ENCODE measurements around the gene RNU7-1. TPM values are rescaled to one million over a fixed set of nuclear protein-coding genes. Genes with fewer than 3 reads are reported as not detected.

The RNU7-1 gene
- total RNA-seq, 4 donors from 2014 or later, result not detected

- no peak for TF ChIP-seq CTCF (IDR thresholded peaks at IDR 0.05; ENCODE audit: low read depth)
Measured at GRCh38 chr12:6961695-6962284, 18.2 kb downstream of the RNU7-1 start.

- no peak for TF ChIP-seq CTCF (IDR thresholded peaks at IDR 0.05; ENCODE audit: low read depth)
Measured at GRCh38 chr12:6962285-6963015, 18.8 kb downstream of the RNU7-1 start.

- TF ChIP-seq CTCF (IDR thresholded peaks at IDR 0.05; ENCODE audit: low read depth), result no peak
Measured at GRCh38 chr12:6963016-6963731, 19.6 kb downstream of the RNU7-1 start.

- no peak for TF ChIP-seq CTCF (IDR thresholded peaks at IDR 0.05; ENCODE audit: low read depth)
Measured at GRCh38 chr12:6963791-6964413, 20.3 kb downstream of the RNU7-1 start.

- TF ChIP-seq CTCF (IDR thresholded peaks at IDR 0.05; ENCODE audit: low read depth), result no peak
Measured at GRCh38 chr12:6964605-6965025, 21.0 kb downstream of the RNU7-1 start.

GRCh38 chr12:6965026-6965661, 21.5 kb downstream of the RNU7-1 start:
- no peak for TF ChIP-seq CTCF (IDR thresholded peaks at IDR 0.05; ENCODE audit: low read depth)
